SK-N-SH (cell line): ENCODE measurements around the gene QRICH2. TPM values are rescaled to one million over a fixed set of nuclear protein-coding genes. Genes with fewer than 3 reads are reported as not detected.

Source experiments
- CTCF ChIA-PET: fragments of 300-600, 350-600 bp; formaldehyde crosslinking; extraction: SDS; loops from one replicate; lab custom pipeline; 2021; lab: Yijun Ruan, JAX
- POLR2A ChIA-PET: fragments of 350-600 bp; sonication (Branson Sonifier 250); formaldehyde crosslinking; extraction: SDS; loops from one replicate; lab custom pipeline; 2020; ENCODE audit warnings: antibody characterized with exemption, inconsistent platforms; lab: Yijun Ruan, JAX
- DNase-seq: peaks from one replicate; pipeline ENCODE4 v3.0.0; 2012
- H2AFZ ChIP-seq: fragments of 200-600 bp; sonication (generic); 2 replicates; pipeline ENCODE4 v1.8.1; 2016; ENCODE audit warnings: antibody characterized with exemption, mild to moderate bottlenecking, low read depth
- H3F3A ChIP-seq: fragments of 200-600 bp; sonication (generic); replicated peaks from 2 replicates; pipeline ENCODE3; 2016; ENCODE audit warnings: antibody characterized with exemption, mild to moderate bottlenecking; ENCODE audit not compliant: insufficient read depth
- H3K27ac ChIP-seq, 2 experiments: fragments of 200-500 bp in 1 of 2; fragments of 200-600 bp in 1 of 2; sonication (Bioruptor generic) in 1 of 2; sonication (generic), shearing (Covaris generic) in 1 of 2; 2 replicates each; pipeline versions ENCODE4 v1.5.1 to v1.6.1; 2014 to 2016; ENCODE audit warnings: low read depth in 2 of 2, inconsistent platforms in 1 of 2, low read length in 1 of 2, mild to moderate bottlenecking in 1 of 2, mixed read lengths in 1 of 2
- H3K27me3 ChIP-seq: fragments of 200-600 bp; sonication (generic), shearing (Covaris generic); 2 replicates; pipeline ENCODE4 v1.6.1; 2016; ENCODE audit warnings: mixed run types; ENCODE audit not compliant: insufficient read depth
- H3K36me3 ChIP-seq, 2 experiments: fragments of 200-500 bp in 1 of 2; fragments of 200-600 bp in 1 of 2; sonication (Bioruptor generic) in 1 of 2; sonication (generic) in 1 of 2; replicated peaks in 1 of 2; 2 replicates each; pipeline versions ENCODE3 to v1.5.1; 2014 to 2016; ENCODE audit warnings: low read length in 1 of 2, mild to moderate bottlenecking in 1 of 2; ENCODE audit not compliant: insufficient read depth in 2 of 2, control insufficient read depth in 1 of 2
- H3K4me1 ChIP-seq, 2 experiments: fragments of 200-500 bp in 1 of 2; fragments of 200-600 bp in 1 of 2; sonication (Bioruptor generic) in 1 of 2; sonication (generic), shearing (Covaris generic) in 1 of 2; 2 replicates each; pipeline versions ENCODE4 v1.5.1 to v1.6.1; 2014 to 2016; ENCODE audit warnings: low read depth in 1 of 2, low read length in 1 of 2, mixed run types in 1 of 2; ENCODE audit not compliant: insufficient read depth in 2 of 2, control insufficient read depth in 1 of 2
- H3K4me2 ChIP-seq: fragments of 200-600 bp; sonication (generic), shearing (Covaris generic); 2 replicates; pipeline ENCODE4 v1.6.1; 2017; ENCODE audit warnings: mixed run types
- H3K4me3 ChIP-seq, 2 experiments: fragments of 200-500 bp in 1 of 2; fragments of 200-600 bp in 1 of 2; sonication (Bioruptor generic) in 1 of 2; sonication (generic), shearing (Covaris generic) in 1 of 2; 2 replicates each; pipeline versions ENCODE4 v1.5.1 to v1.8.1; 2014 to 2016; ENCODE audit warnings: low read depth in 2 of 2, inconsistent platforms in 1 of 2, low read length in 1 of 2, mild to moderate bottlenecking in 1 of 2, mixed read lengths in 1 of 2, moderate library complexity in 1 of 2
- H3K79me2 ChIP-seq: fragments of 200-600 bp; sonication (generic); 2 replicates; pipeline ENCODE4 v1.8.1; 2017; ENCODE audit warnings: mild to moderate bottlenecking; ENCODE audit not compliant: insufficient read depth
- H3K9ac ChIP-seq: fragments of 200-600 bp; sonication (generic); 2 replicates; pipeline ENCODE4 v1.6.1; 2017; ENCODE audit warnings: mixed run types
- H3K9me2 ChIP-seq: fragments of 200-600 bp; sonication (generic); 2 replicates; pipeline ENCODE4 v1.6.1; 2017; ENCODE audit warnings: mixed run types
- H3K9me3 ChIP-seq: fragments of 200-600 bp; sonication (generic); 2 replicates; pipeline ENCODE4 v1.6.1; 2017; ENCODE audit warnings: mixed run types, mild to moderate bottlenecking, moderate library complexity
- H4K20me1 ChIP-seq: fragments of 200-600 bp; sonication (generic); 2 replicates; pipeline ENCODE4 v1.6.1; 2017; ENCODE audit warnings: mild to moderate bottlenecking, mixed run types; ENCODE audit not compliant: insufficient read depth
- CHD2 ChIP-seq: fragments of 150-350 bp; IDR thresholded peaks from 2 replicates; pipeline ENCODE4 v1.6.1; 2018; ENCODE audit warnings: low read length; ENCODE audit not compliant: partially characterized antibody
- ELF1 ChIP-seq: IDR thresholded peaks from 2 replicates; pipeline ENCODE4 v1.4.0; 2012
- EP300 ChIP-seq, 2 experiments: IDR thresholded peaks; 2 replicates each; pipeline versions ENCODE4 v1.4.0 to v1.6.1; 2012; ENCODE audit warnings: borderline replicate concordance in 1 of 2, low read depth in 1 of 2, low read length in 1 of 2
- EZH2phosphoT487 ChIP-seq: fragments of 200-600 bp; sonication (generic); IDR thresholded peaks from 2 replicates; pipeline ENCODE4 v1.6.1; 2017; ENCODE audit warnings: low read depth, mixed run types, mild to moderate bottlenecking, antibody characterized with exemption, moderate library complexity, borderline replicate concordance
- FOSL2 ChIP-seq: IDR thresholded peaks from 2 replicates; pipeline ENCODE4 v1.4.0; 2012; ENCODE audit warnings: low read depth, mild to moderate bottlenecking, moderate library complexity, borderline replicate concordance
- GABPA ChIP-seq: IDR thresholded peaks from 2 replicates; pipeline ENCODE4 v1.4.0; 2012; ENCODE audit warnings: low read depth, mild to moderate bottlenecking
- IRF3 ChIP-seq: fragments of 150-350 bp; IDR thresholded peaks from 2 replicates; pipeline ENCODE4 v1.6.1; 2016; ENCODE audit warnings: mild to moderate bottlenecking, low read depth, low read length
- NFIC ChIP-seq: IDR thresholded peaks from 2 replicates; pipeline ENCODE4 v1.4.0; 2012; ENCODE audit warnings: borderline replicate concordance
- NRF1 ChIP-seq: IDR thresholded peaks from 2 replicates; pipeline ENCODE4 v1.6.1; 2012; ENCODE audit warnings: low read depth, mild to moderate bottlenecking, low read length
- PBX3 ChIP-seq: IDR thresholded peaks from 2 replicates; pipeline ENCODE4; 2012
- RCOR1 ChIP-seq: fragments of 150-350 bp; IDR thresholded peaks from 2 replicates; pipeline ENCODE4 v1.6.1; 2017; ENCODE audit warnings: antibody characterized with exemption, low read length
- REST ChIP-seq: IDR thresholded peaks from 2 replicates; pipeline ENCODE4 v1.6.1; 2012; ENCODE audit warnings: mild to moderate bottlenecking, low read depth, low read length, moderate library complexity
- RFX5 ChIP-seq: IDR thresholded peaks from 2 replicates; pipeline ENCODE4 v1.6.1; 2012; ENCODE audit warnings: mild to moderate bottlenecking, improper control_type of control experiment, low read length
- RXRA ChIP-seq: IDR thresholded peaks from 2 replicates; pipeline ENCODE4 v1.4.0; 2012; ENCODE audit warnings: low read depth, mild to moderate bottlenecking, borderline replicate concordance
- SIN3A ChIP-seq: IDR thresholded peaks from 2 replicates; pipeline ENCODE4 v1.6.1; 2012; ENCODE audit warnings: low read depth, mild to moderate bottlenecking, low read length, moderate library complexity, borderline replicate concordance
- USF2 ChIP-seq: fragments of 150-350 bp; IDR thresholded peaks from 2 replicates; pipeline ENCODE4 v1.6.1; 2017; ENCODE audit warnings: antibody characterized with exemption, low read length, low read depth, borderline replicate concordance
- WGBS: methylation state at CpG from one replicate; pipeline ENCODE4 v1.1.6; 2017; ENCODE audit warnings: low lambda C conversion rate; 5-methylcytosine and 5-hydroxymethylcytosine counted together
- polyA plus RNA-seq, 3 experiments: library from polyadenylated mRNA; depleted of rRNA; stranded (reverse); fragments of >200 nt; gene quantifications; 2 replicates each; pipeline ENCODE4 v1.2.3, GENCODE V29; 2012

Gene QRICH2
- polyA plus RNA-seq, 1 of the 3 experiments (the other 2 are of a cell fraction) = 6.2 TPM

GRCh38 chr17:76292567-76292966 is 15.5 kb downstream of the QRICH2 start (continued):
- TF ChIP-seq REST (no peak), SIN3A (no peak)

- Histone ChIP-seq H3K4me3 (no peak overlapping the region), H3K9ac (no peak overlapping the region), H3K9me2 (no peaks in the 10 kb centered on the region), H3K9me3 (no peaks in the 10 kb centered on the region), H2AFZ (no peak overlapping the region), H3K27ac (no peak overlapping the region), H3K4me2 (no peak overlapping the region), H3F3A (no peaks in the 10 kb centered on the region), H3K79me2 (no peaks in the 10 kb centered on the region), H3K36me3 (no peaks in the 10 kb centered on the region), H3K4me1 (peaks cover 3 to 5% of the 10 kb centered on the region in 2 experiments; a peak in 1 of 4 replicates), H3K27me3 (no peaks in the 10 kb centered on the region), H4K20me1 (no peaks in the 10 kb centered on the region)
- CTCF ChIA-PET = interaction anchor here (0.6 to 8.8 kb wide), 13 partner anchors 8 to 267 kb away, joined by 3 to 332 read pairs (median 53); partner anchors contain the start of genes EXOC7, QRICH2, RNF157 and SPHK1
- DNase-seq = no peak
- WGBS = 84% methylated on average over 20 of the region's 23 CpGs
- TF ChIP-seq CHD2 (no peak), NRF1 (no peak), ELF1 (no peak), IRF3 (no peak), PBX3 (no peak), FOSL2 (no peak), RFX5 (no peak), EZH2phosphoT487 (no peak), RCOR1 (no peak), GABPA (no peak), EP300 (IDR thresholded peaks at IDR 0.05; ENCODE audit: borderline replicate concordance in 1 of 2, low read depth in 1 of 2, low read length in 1 of 2) (no peak), NFIC (no peak), RXRA (no peak), USF2 (no peak)
- POLR2A ChIA-PET = no interaction called here
These were observed 26.3 kb downstream of the QRICH2 start for GRCh38 chr17:76281573-76282371.
